ENCODE data around the gene OR6A2.

- TF ChIP-seq POLR2AphosphoS5 (IDR thresholded peaks at IDR 0.05), result no peak
- no peak for TF ChIP-seq CTCF (IDR thresholded peaks at IDR 0.05)
These were observed 19.5 kb upstream of the OR6A2 start for GRCh38 chr11:6818967-6819366.

All from breast epithelium (tissue), 3 donors.